Measurements from ENCODE around the gene LMX1B.

Gene LMX1B

GRCh38 chr9:126672634-126673284 is 59.0 kb downstream of the LMX1B start:
- TF ChIP-seq EP300 (IDR thresholded peaks at IDR 0.05; ENCODE audit: borderline replicate concordance) (no peak), YY1 (IDR thresholded peaks at IDR 0.05; ENCODE audit: low read depth) (no peak), ZBTB7A (IDR thresholded peaks at IDR 0.05; ENCODE audit: low read depth) (no peak), TAF1 (IDR thresholded peaks at IDR 0.05; ENCODE audit: low read depth) (no peak), TEAD4 (IDR thresholded peaks at IDR 0.05) (no peak), NFIC (IDR thresholded peaks at IDR 0.05) (no peak)

GRCh38 chr9:126673689-126674364 is 60.1 kb downstream of the LMX1B start:
- TF ChIP-seq EGR1 (IDR thresholded peaks at IDR 0.05) = no peak
- TF ChIP-seq EP300 (IDR thresholded peaks at IDR 0.05; ENCODE audit: borderline replicate concordance) = no peak
- no peak for TF ChIP-seq REST (IDR thresholded peaks at IDR 0.05; ENCODE audit: low read depth)
- TF ChIP-seq TAF1 (IDR thresholded peaks at IDR 0.05; ENCODE audit: low read depth) = no peak
- TF ChIP-seq ZBTB7A (IDR thresholded peaks at IDR 0.05; ENCODE audit: low read depth) = no peak
- no peak for TF ChIP-seq CREB1 (IDR thresholded peaks at IDR 0.05; ENCODE audit: low read depth)

GRCh38 chr9:126674365-126675146 is 60.8 kb downstream of the LMX1B start:
- TF ChIP-seq EP300 (IDR thresholded peaks at IDR 0.05; ENCODE audit: borderline replicate concordance) (no peak), TEAD4 (IDR thresholded peaks at IDR 0.05) (no peak), REST (IDR thresholded peaks at IDR 0.05; ENCODE audit: low read depth) (no peak), TAF1 (IDR thresholded peaks at IDR 0.05; ENCODE audit: low read depth) (no peak), EGR1 (IDR thresholded peaks at IDR 0.05) (no peak)

- no peak for TF ChIP-seq TCF12 (IDR thresholded peaks at IDR 0.05; ENCODE audit: low read depth)
- TF ChIP-seq REST (IDR thresholded peaks at IDR 0.05; ENCODE audit: low read depth) = no peak
- no peak for TF ChIP-seq EP300 (IDR thresholded peaks at IDR 0.05; ENCODE audit: borderline replicate concordance)
- no peak for TF ChIP-seq ZBTB7A (IDR thresholded peaks at IDR 0.05; ENCODE audit: low read depth)
- no peak for TF ChIP-seq TEAD4 (IDR thresholded peaks at IDR 0.05)
- TF ChIP-seq MAX (IDR thresholded peaks at IDR 0.05) = no peak
- no peak for TF ChIP-seq CREB1 (IDR thresholded peaks at IDR 0.05; ENCODE audit: low read depth)
- TF ChIP-seq CEBPB (IDR thresholded peaks at IDR 0.05) = no peak
- no peak for TF ChIP-seq YY1 (IDR thresholded peaks at IDR 0.05; ENCODE audit: low read depth)
- no peak for TF ChIP-seq USF1 (IDR thresholded peaks at IDR 0.05)
- no peak for TF ChIP-seq FOXM1 (IDR thresholded peaks at IDR 0.05; ENCODE audit: borderline replicate concordance, low read depth)
Measured at GRCh38 chr9:126675147-126675467, 61.4 kb downstream of the LMX1B start.

GRCh38 chr9:126676102-126676684 is 62.5 kb downstream of the LMX1B start:
- TF ChIP-seq CREB1 (IDR thresholded peaks at IDR 0.05; ENCODE audit: low read depth) (no peak), EGR1 (IDR thresholded peaks at IDR 0.05) (no peak), TCF12 (IDR thresholded peaks at IDR 0.05; ENCODE audit: low read depth) (no peak), USF1 (IDR thresholded peaks at IDR 0.05) (no peak), CEBPB (IDR thresholded peaks at IDR 0.05) (no peak), NFIC (IDR thresholded peaks at IDR 0.05) (no peak), TAF1 (IDR thresholded peaks at IDR 0.05; ENCODE audit: low read depth) (no peak), TEAD4 (IDR thresholded peaks at IDR 0.05) (no peak), YY1 (IDR thresholded peaks at IDR 0.05; ENCODE audit: low read depth) (no peak), REST (IDR thresholded peaks at IDR 0.05; ENCODE audit: low read depth) (no peak), RAD21 (IDR thresholded peaks at IDR 0.05; ENCODE audit: low read depth) (no peak), EP300 (IDR thresholded peaks at IDR 0.05; ENCODE audit: borderline replicate concordance) (no peak), MAX (IDR thresholded peaks at IDR 0.05) (no peak), FOXM1 (IDR thresholded peaks at IDR 0.05; ENCODE audit: borderline replicate concordance, low read depth) (no peak), ZBTB7A (IDR thresholded peaks at IDR 0.05; ENCODE audit: low read depth) (no peak)
